Bronchial epithelial cell (primary cell): ENCODE measurements around the gene STN1. TPM values are rescaled to one million over a fixed set of nuclear protein-coding genes. Genes with fewer than 3 reads are reported as not detected.

Experiments
- DNase-seq: peaks from one replicate; pipeline ENCODE4 v3.0.0-alpha.2; 2010; ENCODE audit warnings: low read depth
- FAIRE-seq: peaks from 2 replicates; lab custom pipeline; 2011; peaks lifted over from hg19 to GRCh38; lab: Jason Lieb, UNC
- H3K27me3 ChIP-seq: 2 replicates; pipeline ENCODE4 v1.5.1; 2011; ENCODE audit warnings: low read length; ENCODE audit not compliant: control insufficient read depth, insufficient read depth
- H3K36me3 ChIP-seq: 2 replicates; pipeline ENCODE4 v1.5.1; 2011; ENCODE audit warnings: low read length; ENCODE audit not compliant: control insufficient read depth, insufficient read depth
- H3K4me3 ChIP-seq: 2 replicates; pipeline ENCODE4 v1.5.1; 2011; ENCODE audit warnings: mild to moderate bottlenecking, low read depth, low read length, control low read depth
- total RNA-seq: library from RNA; depleted of rRNA; stranded (reverse); fragments of >200 nt; gene quantifications from 2 replicates; pipeline ENCODE4 v1.2.1, GENCODE V29; 2014
- TF ChIP-seq, protein P1 (sequence below): IDR thresholded peaks from 2 replicates; pipeline ENCODE4 v1.5.1; 2011; ENCODE audit warnings: mild to moderate bottlenecking, moderate library complexity, low read length, control low read depth, inconsistent platforms; ENCODE audit not compliant: insufficient read depth, severe bottlenecking

STN1 gene
- total RNA-seq, 1 donor from 2014 or later = 67.7 TPM

GRCh38 chr10:103836861-103837260, 81.1 kb downstream of the STN1 start:
- no peak for DNase-seq
- FAIRE-seq = no peak
- Histone ChIP-seq H3K36me3 (peaks cover 4% of the 10 kb centered on the region), H3K4me3 (no peak overlapping the region), H3K27me3 (no peaks in the 10 kb centered on the region)
- TF ChIP-seq, protein P1, sequence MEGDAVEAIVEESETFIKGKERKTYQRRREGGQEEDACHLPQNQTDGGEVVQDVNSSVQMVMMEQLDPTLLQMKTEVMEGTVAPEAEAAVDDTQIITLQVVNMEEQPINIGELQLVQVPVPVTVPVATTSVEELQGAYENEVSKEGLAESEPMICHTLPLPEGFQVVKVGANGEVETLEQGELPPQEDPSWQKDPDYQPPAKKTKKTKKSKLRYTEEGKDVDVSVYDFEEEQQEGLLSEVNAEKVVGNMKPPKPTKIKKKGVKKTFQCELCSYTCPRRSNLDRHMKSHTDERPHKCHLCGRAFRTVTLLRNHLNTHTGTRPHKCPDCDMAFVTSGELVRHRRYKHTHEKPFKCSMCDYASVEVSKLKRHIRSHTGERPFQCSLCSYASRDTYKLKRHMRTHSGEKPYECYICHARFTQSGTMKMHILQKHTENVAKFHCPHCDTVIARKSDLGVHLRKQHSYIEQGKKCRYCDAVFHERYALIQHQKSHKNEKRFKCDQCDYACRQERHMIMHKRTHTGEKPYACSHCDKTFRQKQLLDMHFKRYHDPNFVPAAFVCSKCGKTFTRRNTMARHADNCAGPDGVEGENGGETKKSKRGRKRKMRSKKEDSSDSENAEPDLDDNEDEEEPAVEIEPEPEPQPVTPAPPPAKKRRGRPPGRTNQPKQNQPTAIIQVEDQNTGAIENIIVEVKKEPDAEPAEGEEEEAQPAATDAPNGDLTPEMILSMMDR = no peak

- FAIRE-seq = no peak
- H3K36me3 ChIP-seq = peaks cover 4% of the 10 kb centered on the region
- no peaks in the 10 kb centered on the region for H3K27me3 ChIP-seq
- no peak overlapping the region for H3K4me3 ChIP-seq
- TF ChIP-seq, protein P1 = no peak
- no peak for DNase-seq
These were observed 81.7 kb downstream of the STN1 start for GRCh38 chr10:103836273-103836672.

DNA sequence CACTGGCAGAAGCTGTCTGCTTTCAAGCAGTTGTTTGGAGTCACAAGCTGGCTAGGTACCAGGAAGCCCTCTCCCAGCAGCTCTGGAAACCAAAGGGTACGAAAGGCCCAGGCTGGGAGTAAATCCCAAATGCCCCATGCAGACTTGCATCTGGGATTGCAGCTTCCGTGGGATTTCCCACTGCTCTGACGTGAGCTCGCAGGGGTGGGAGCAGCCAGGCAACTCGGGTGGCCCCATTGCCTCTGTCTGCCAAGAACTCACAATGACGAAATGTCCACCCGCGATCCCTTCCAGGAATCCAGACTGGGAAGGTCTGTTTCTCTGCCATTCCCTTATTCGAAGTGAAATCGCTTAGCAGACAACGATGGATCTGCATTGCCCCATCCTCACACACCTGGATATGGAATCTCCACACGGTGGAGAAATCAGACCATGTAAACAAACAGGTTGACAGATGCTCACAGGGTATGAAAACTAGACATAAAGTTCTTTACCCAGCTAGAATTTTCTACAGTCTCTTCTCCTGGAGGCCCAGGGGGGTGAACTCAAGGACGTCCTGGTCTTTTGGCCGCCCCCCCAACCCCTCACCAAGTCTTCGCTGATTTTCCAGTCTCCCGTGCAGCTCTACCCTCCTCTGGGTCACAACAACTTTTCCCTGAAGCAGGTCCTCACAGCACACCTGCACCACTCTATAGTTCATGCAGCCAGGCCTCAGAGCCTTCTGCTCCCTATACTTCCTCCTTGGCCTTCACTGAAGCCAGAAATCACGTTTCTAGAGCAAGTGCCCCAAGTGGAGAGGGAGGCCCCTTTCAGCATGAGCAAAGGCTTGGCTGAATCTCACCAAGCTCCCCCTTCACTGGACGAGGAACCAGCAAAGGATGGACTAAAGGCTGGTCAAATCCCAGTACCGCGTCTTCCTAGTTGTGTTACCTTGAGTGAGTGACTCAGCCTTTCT, 82.6 kb downstream of the STN1 start:
- FAIRE-seq (no peak), DNase-seq (no peak)
- Histone ChIP-seq H3K4me3 (no peak overlapping the region), H3K27me3 (no peaks in the 10 kb centered on the region), H3K36me3 (peaks cover 1% of the 10 kb centered on the region)
- TF ChIP-seq, protein P1 = no peak

DNA sequence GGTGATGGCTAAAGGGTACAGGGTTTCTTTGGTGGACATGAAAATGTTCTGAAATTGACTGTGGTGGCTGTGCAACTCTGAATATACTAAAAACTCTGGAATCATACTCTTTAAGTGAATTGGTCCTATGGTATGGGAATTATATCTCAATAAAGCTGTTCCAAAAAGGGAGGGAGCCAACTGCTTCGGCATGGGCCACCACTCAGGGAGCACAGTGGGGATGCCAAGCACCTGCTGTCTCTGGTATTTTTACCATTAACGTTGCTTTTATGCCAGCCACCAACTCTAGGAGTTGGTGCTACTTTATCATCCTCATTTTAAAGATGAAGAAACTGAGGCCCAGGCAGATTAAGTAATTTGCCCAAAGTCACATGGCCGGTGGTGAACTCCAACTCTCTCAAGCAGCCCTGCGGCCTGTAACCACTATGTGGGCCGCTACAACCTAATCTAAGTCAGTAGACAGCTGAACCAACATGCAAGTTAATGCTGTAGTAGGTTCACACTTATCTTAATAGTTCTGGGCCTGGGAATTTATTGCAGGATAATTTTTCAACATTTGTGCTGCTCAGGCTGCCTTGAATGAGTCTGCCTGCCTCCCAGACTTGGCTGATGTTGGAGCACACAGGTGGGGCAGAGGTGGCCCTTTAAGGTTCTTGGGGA, 83.4 kb downstream of the STN1 start:
- FAIRE-seq (no peak), DNase-seq (no peak)
- peaks cover 1% of the 10 kb centered on the region for H3K36me3 ChIP-seq
- H3K4me3 ChIP-seq = no peak overlapping the region
- no peaks in the 10 kb centered on the region for H3K27me3 ChIP-seq
- TF ChIP-seq, protein P1 = no peak

GRCh38 chr10:103833731-103834365, 84.1 kb downstream of the STN1 start:
- Histone ChIP-seq H3K36me3 (no peaks in the 10 kb centered on the region), H3K4me3 (no peak overlapping the region), H3K27me3 (no peaks in the 10 kb centered on the region)
- FAIRE-seq (no peak), DNase-seq (no peak)
- TF ChIP-seq, protein P1 = no peak
